CD4-positive, alpha-beta T cell treated with Interleukin-15 for 4 hours (primary cell): ENCODE measurements around the gene GPATCH8.
"Not testable (repeated sequence)": the region's sequence is repeated elsewhere in the genome, so short reads cannot be mapped to it uniquely, and the experiment has no call there.

Experiments
- DNase-seq: peaks from one replicate; pipeline ENCODE4 v3.0.0-alpha.2; 2020; ENCODE audit warnings: low spot score

The GPATCH8 gene

GRCh38 chr17:44503147-44504029, at the start of gene GPATCH8:
TSS of gene GPATCH8 (minus strand) at chr17:44503406. CDS start at chr17:44503370, 36 bp downstream.
- DNase-seq: peak; percentile 96

DNA sequence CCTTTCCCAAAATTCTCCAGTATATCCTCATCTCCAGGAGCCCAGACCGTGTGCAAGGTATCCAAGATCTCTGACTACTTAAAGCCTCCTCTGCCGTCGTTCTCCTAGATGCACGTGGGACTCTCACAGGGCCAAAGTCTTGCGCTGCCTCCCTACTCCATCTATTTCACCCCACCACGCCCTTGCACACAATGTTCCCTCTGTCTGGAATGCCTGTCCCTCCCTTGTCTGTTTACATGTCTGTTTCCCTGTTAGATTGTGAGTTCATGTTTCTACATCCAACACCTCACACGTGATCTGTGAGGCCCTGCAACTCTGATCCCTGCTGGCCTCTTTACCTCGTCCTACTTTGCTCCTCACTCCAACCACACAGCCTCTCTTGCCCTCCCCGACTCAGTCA, 49.2 kb upstream of the GPATCH8 start:
- no peak for DNase-seq

DNA sequence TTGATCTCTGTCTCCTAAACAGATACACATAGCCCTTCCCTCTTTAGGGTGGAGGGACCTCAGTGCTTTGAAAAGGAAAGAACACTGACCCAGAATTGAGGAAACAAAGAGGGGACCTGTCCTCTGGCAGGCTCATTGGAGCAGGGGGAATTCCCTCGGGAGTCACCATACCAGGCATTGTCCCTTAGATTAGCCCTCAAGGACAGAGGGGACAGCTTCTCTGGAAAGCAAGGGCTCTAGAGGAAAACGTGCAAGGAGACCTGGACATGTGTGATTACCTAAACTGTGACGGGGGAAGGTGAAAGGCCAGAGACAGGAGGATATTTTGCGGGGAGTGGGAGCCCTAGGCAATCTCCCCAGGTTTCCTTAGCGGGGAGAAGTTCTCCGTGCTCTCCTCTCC, 46.5 kb upstream of the GPATCH8 start:
- DNase-seq: no peak

DNA sequence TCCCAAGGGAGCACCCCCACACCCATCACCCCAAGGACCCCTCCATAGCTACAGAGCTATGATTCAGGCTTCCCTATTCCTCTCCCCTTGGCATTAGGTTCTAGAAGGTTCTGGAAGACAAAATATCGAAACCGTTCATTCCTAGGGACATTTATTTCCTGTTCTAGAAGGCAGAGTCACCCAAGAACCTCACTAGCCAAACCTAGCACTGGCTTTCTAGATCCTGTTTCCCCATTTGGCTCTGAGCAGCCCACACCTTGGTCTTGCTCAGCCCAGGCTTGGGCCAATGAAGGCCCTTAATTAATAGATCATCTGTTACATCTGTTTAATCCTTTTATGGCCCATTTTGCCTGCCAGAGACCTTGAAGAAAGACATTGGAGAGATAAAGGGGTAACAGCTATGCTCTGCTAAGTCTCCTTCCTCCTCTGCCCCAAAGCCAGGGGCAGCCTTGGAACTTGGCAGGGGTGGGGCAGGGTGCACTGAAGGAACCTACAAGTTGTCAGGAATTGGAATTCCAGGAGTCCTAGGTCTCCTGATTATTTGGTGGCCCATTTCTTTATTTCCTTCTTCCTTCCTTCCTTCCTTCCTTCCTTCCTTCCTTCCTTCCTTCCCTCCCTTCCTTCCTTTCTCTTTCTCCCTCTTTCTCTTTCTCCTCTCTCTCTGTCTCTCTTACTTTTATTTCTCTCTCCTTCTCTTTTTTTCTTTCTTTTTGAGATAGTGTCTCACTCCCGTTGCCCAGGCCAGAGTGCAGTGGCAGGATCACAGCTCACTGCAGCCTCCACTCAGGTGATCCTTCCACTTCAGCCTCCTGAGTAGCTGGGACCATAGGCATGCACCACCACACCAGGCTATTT, 45.4 kb upstream of the GPATCH8 start:
- no peak for DNase-seq

DNA sequence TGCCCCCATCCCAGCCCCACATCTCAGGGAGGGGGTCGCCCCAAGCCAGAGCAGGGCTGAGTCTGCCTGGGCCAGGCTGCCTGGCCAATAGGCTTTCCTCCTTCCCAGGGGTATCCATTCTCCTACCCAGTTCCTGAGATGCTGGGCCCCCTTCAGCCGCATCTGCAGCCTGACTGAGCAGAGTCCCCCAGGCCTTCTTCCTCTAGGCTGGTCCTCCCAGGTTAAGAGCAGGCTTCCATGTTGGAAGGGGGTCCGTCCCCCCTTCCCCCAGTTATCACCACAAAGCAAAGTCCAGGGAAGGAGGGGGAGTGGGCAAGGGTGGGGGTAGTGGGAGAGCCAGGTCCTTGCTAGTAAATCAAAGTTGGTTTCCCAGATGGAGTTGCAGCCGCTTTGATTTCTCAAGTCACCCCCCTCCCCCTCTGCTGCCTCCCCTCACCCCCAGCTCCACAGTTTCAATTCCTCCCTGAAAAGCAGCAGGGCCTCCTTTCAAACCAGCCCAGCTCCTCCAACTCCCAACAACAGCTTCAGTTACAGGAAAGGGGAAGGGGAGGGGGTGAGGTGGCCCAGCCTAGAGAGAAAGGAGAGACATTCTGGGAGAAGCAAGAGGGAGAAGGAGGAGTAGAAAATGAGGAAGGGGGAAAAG, 44.5 kb upstream of the GPATCH8 start:
- no peak for DNase-seq

DNA sequence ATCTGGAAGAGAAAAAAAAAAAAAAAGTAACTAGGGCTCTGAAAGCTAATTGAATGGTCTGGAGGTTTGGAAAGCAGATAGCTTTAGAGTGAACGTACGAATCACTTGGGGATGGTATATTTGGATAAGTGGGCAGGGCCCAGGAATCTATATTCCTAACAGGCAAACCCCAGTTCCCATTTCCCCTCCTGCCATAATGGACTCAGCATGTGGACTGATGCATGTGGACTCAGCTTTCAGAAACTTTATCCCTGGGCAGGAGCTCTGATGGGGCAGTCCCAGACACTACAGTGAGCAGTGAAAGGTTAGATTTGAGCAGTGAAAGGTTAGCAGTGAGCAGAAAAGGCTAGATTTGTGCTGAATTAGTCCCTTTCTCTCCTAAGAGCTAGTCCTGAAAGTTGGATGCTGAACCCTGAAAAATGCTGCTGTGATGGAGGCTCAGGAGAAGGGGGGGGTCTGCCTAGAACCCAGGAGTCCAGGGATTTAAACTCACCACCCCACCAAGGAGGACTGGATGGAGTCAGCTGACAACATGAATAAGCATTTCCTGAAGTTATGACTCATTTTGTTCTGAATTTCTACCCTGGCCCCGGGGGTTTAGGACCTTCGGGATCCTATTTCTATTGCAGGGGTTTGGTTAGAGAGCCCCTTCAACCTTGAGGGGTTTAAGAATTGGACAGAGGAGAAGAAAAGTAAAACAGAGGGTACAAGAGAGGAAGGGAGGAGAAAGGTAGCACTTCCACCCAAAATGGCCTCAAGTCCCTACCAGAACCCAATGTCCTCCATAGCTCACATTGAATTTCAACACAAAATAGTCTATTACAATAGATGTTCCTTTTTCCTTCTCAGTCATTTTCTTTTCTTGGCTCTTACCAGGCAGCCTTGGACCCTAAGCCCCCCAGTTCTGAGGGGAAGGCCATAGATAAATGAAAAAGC, 43.7 kb upstream of the GPATCH8 start:
- DNase-seq: no peak

GRCh38 chr17:44543905-44544523, 40.8 kb upstream of the GPATCH8 start:
- no peak for DNase-seq

GRCh38 chr17:44543213-44543904, 40.2 kb upstream of the GPATCH8 start:
- DNase-seq: no peak

- DNase-seq: no peak
These were observed 38.8 kb upstream of the GPATCH8 start for GRCh38 chr17:44541884-44542581.

GRCh38 chr17:44540246-44541084, 37.3 kb upstream of the GPATCH8 start:
- no peak for DNase-seq

DNA sequence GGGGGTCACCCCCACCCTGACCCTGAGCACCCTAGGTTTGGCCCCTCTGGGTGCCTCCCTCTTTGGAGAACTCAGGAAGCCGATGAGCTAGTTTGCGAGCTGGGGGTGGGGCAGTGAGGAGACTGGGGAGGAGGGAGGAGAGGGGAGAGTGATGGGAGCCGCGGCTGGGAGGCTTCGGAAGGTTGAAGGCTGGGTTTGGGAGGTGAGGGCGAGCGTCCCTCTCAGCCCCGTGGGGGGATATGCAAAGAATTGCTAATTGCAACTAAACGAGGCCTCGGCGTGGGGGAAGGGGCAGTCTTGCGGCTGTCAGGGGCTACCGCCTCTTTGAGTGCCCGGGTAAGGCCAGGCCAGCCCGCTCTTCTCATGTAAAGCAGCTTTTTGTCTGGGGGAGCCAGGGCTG, 36.5 kb upstream of the GPATCH8 start:
- DNase-seq: no peak

- DNase-seq: not testable (repeated sequence)
These were observed 34.7 kb upstream of the GPATCH8 start for GRCh38 chr17:44537922-44538321.

GRCh38 chr17:44536090-44536953, 33.1 kb upstream of the GPATCH8 start:
- DNase-seq: no peak

GRCh38 chr17:44533533-44534246, 30.5 kb upstream of the GPATCH8 start:
- DNase-seq: peak; percentile 80

DNA sequence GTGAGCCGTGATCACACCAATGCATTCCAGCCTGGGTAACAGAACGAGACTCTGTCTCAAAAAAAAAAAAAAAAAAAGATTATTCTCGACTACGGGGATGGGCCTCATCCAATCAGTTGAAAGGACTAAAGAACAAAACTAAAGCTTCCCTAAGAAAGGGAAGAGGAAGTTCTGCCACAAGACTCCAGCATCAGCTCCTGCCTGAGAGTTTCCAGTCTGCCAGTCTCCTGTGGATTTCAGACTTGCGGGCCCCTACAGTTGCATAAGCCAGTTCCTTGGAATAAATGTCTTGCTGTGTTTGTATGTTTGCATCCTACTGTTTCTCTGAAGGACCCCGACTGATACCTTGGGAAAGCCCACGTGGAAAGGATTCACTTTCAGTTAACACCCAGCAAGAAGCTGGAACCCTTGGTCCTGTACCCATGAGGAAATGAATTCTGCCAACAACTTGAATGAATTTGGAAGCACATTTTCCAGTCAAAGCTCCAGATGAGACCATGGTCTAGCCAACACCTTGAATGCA, 27.8 kb upstream of the GPATCH8 start:
- no peak for DNase-seq

DNA sequence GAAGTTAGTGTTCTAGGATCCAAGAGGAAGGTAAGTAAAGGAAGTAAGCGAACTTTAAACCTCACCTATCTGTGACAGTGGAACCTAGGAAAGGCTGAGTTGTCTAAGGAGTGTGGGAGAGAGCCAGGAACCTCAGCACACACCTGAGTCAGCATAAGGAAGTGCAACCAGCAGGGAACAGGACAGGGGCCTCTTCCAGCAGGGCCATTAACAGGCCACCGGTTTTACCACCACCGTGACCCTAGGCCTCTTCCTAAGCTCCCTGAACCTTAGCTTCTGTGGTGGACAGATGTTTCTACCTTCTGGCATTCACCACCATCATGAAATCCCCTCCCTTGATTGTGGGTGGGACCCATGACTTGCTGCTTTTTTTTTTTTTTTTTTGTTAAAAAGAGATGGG, 26.7 kb upstream of the GPATCH8 start:
- no peak for DNase-seq

DNA sequence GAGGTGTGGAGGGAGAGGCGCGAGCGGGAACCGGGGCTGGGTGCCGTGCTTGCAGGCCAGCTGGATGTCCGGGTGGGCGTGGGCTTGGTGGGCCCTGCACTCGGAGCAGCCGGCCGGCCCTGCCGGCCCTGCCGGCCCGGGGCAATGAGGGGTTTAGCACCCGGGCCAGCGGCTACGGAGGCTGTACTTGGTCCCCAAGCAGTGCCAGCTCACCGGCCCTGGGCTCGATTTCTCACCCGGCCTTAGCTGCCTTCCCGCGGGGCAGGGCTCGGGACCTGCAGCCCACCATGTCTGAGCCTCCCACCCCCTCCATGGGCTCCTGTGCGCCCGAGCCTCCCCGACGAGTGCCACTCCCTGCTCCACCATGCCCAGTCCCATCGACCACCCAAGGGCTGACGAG, 24.7 kb upstream of the GPATCH8 start:
- DNase-seq: no peak
